Common myeloid progenitor, CD34-positive (primary cell): ENCODE data around the gene GCC1.

Experiments
- CTCF ChIA-PET: fragments of 350-600 bp; sonication (Branson Sonifier 250); formaldehyde crosslinking; loops from one replicate; lab custom pipeline; 2021; ENCODE audit warnings: antibody characterized with exemption; lab: Charles Lee
- POLR2A ChIA-PET: fragments of 350-600 bp; sonication (Branson Sonifier 250); formaldehyde crosslinking; loops from one replicate; lab custom pipeline; 2021; ENCODE audit warnings: antibody characterized with exemption; lab: Charles Lee
- DNase-seq, 3 donors: peaks; one replicate each; pipeline versions ENCODE4 v3.0.0 to v3.0.0-alpha.2; 2013
- H3K27ac ChIP-seq, 2 experiments: 1 replicate in 1 of 2; 2 replicates in 1 of 2; pipeline ENCODE4 v1.7.0; 2013; ENCODE audit warnings: inconsistent platforms in 2 of 2, low read length in 2 of 2, mild to moderate bottlenecking in 2 of 2, low read depth in 1 of 2, moderate library complexity in 1 of 2; ENCODE audit not compliant: severe bottlenecking in 2 of 2, insufficient read depth in 1 of 2, poor library complexity in 1 of 2
- H3K27me3 ChIP-seq, 5 experiments: replicated peaks in 2 of 5; 1 replicate in 3 of 5; 2 replicates in 2 of 5; pipeline versions ENCODE4 v1.6.1 to v1.7.0; 2013; ENCODE audit warnings: low read length in 4 of 5, mild to moderate bottlenecking in 2 of 5, moderate library complexity in 2 of 5, inconsistent platforms in 1 of 5; ENCODE audit not compliant: insufficient read depth in 5 of 5, control insufficient read depth in 4 of 5
- H3K36me3 ChIP-seq, 4 experiments: 1 replicate in 2 of 4; 2 replicates in 2 of 4; pipeline versions ENCODE4 v1.6.1 to v1.7.0; 2013; ENCODE audit warnings: low read length in 3 of 4, control low read depth in 1 of 4, mild to moderate bottlenecking in 1 of 4; ENCODE audit not compliant: control insufficient read depth in 4 of 4, insufficient read depth in 4 of 4
- H3K4me1 ChIP-seq, 4 experiments: 1 replicate in 3 of 4; 2 replicates in 1 of 4; pipeline versions ENCODE4 v1.6.1 to v1.7.1; 2013; ENCODE audit warnings: low read length in 3 of 4, mild to moderate bottlenecking in 3 of 4, control low read depth in 1 of 4, inconsistent platforms in 1 of 4, moderate library complexity in 1 of 4; ENCODE audit not compliant: control insufficient read depth in 4 of 4, insufficient read depth in 4 of 4; ENCODE audit errors: control extremely low read depth in 1 of 4
- H3K4me3 ChIP-seq, 7 experiments: 1 replicate in 4 of 7; 2 replicates in 3 of 7; pipeline versions ENCODE4 v1.5.1 to v1.7.0; 2013; ENCODE audit warnings: mild to moderate bottlenecking in 7 of 7, low read length in 6 of 7, moderate library complexity in 6 of 7, inconsistent platforms in 2 of 7, low read depth in 2 of 7, control low read depth in 1 of 7; ENCODE audit not compliant: insufficient read depth in 4 of 7, control insufficient read depth in 1 of 7; ENCODE audit errors: extremely low read depth in 1 of 7
- H3K9me3 ChIP-seq, 5 experiments: 1 replicate in 4 of 5; 2 replicates in 1 of 5; pipeline versions ENCODE4 v1.6.1 to v1.7.1; 2013; ENCODE audit warnings: low read length in 4 of 5, mild to moderate bottlenecking in 2 of 5, inconsistent platforms in 1 of 5, low read depth in 1 of 5, moderate library complexity in 1 of 5; ENCODE audit not compliant: control insufficient read depth in 4 of 5, insufficient read depth in 2 of 5; ENCODE audit errors: control extremely low read depth in 1 of 5
- WGBS: methylation state at CpG from one replicate; pipeline ENCODE4 v1.1.5; 2013; ENCODE audit not compliant: insufficient coverage; 5-methylcytosine and 5-hydroxymethylcytosine counted together

GCC1 gene

GRCh38 chr7:127589896-127590295, 4.5 kb upstream of the GCC1 start:
- H3K4me1 ChIP-seq = peaks cover 0 to 37% (median 32%) of the 10 kb centered on the region in 4 experiments
- ChIA-PET CTCF (interaction anchor here (2.0 kb wide), 1 partner anchor 65 kb away, joined by 5 read pairs; no protein-coding TSS in a partner anchor), POLR2A (no interaction called here)
- peaks cover 10 to 23% (median 15%) of the 10 kb centered on the region in 4 experiments for H3K36me3 ChIP-seq
- no peaks in the 10 kb centered on the region for H3K9me3 ChIP-seq
- no peaks in the 10 kb centered on the region for H3K27me3 ChIP-seq
- no peak overlapping the region for H3K27ac ChIP-seq
- WGBS = 79% methylated on average over 2 of the region's 3 CpGs
- H3K4me3 ChIP-seq = no peak overlapping the region
- no peak for DNase-seq

GRCh38 chr7:127588697-127589482, 3.5 kb upstream of the GCC1 start:
- ChIA-PET POLR2A (no interaction called here), CTCF (interaction anchor here (1.2 to 2.0 kb wide), 5 partner anchors 12 to 66 kb away, joined by 3 to 11 read pairs (median 5); no protein-coding TSS in a partner anchor)
- Histone ChIP-seq H3K4me3 (peak overlapping the region; percentile 75 to 95 (median 82)), H3K4me1 (peaks cover 1 to 38% (median 34%) of the 10 kb centered on the region in 4 experiments), H3K27me3 (no peaks in the 10 kb centered on the region), H3K36me3 (peaks cover 10 to 23% (median 15%) of the 10 kb centered on the region in 4 experiments), H3K27ac (peak overlapping the region; percentile 37 to 75), H3K9me3 (no peaks in the 10 kb centered on the region)
- DNase-seq = peak; percentile 28 to 52 (median 36)
- WGBS = 17% methylated on average over 32 of the region's 43 CpGs

GRCh38 chr7:127588019-127588696, 2.8 kb upstream of the GCC1 start, which contains the start of gene ARF5:
Gene ARF5 (plus strand): TSS chr7:127588411. CDS start chr7:127588499, 88 bp downstream.
- under 1% methylated on average over 67 of the region's 77 CpGs for WGBS
- H3K27me3 ChIP-seq = no peaks in the 10 kb centered on the region
- ChIA-PET CTCF (interaction anchor here (1.2 to 2.0 kb wide), 6 partner anchors 11 to 121 kb away, joined by 3 to 11 read pairs (median 4); no protein-coding TSS in a partner anchor), POLR2A (no interaction called here)
- peak within 1 kb of the TSS; percentile 37 to 75 for H3K27ac ChIP-seq
- peaks cover 5 to 42% (median 37%) of the 10 kb centered on the region in 4 experiments for H3K4me1 ChIP-seq
- H3K4me3 ChIP-seq = peak within 1 kb of the TSS; percentile 75 to 95 (median 82)
- no peaks in the 10 kb centered on the region for H3K9me3 ChIP-seq
- peak; percentile 81 to 87 (median 87) for DNase-seq
- H3K36me3 ChIP-seq = peaks cover 10 to 30% (median 17%) of the 10 kb centered on the region in 4 experiments

- 49% methylated on average over 17 of the region's 20 CpGs for WGBS
- CTCF ChIA-PET = interaction anchor here (1.2 to 1.4 kb wide), 2 partner anchors 10 to 121 kb away, joined by 3 to 4 read pairs; no protein-coding TSS in a partner anchor
- POLR2A ChIA-PET = no interaction called here
Observed at GRCh38 chr7:127587663-127588018, 2.2 kb upstream of the GCC1 start.

GRCh38 chr7:127586346-127586745, 950 bp upstream of the GCC1 start:
- ChIA-PET POLR2A (no interaction called here), CTCF (interaction anchor here (1.0 to 1.2 kb wide), 2 partner anchors 9 kb away, joined by 3 read pairs; no protein-coding TSS in a partner anchor)
- Histone ChIP-seq H3K4me3 (no peak overlapping the region), H3K36me3 (peaks cover 5 to 43% (median 29%) of the 10 kb centered on the region in 4 experiments), H3K9me3 (no peaks in the 10 kb centered on the region), H3K4me1 (peaks cover 5 to 42% (median 37%) of the 10 kb centered on the region in 4 experiments), H3K27me3 (no peaks in the 10 kb centered on the region), H3K27ac (no peak overlapping the region)
- DNase-seq = no peak
- 100% methylated on average over 2 of the region's 2 CpGs for WGBS

More at GRCh38 chr7:127587663-127588018, 2.2 kb upstream of the GCC1 start:
- peak overlapping the region in 1 of 2 experiments; percentile 75 for H3K27ac ChIP-seq
- H3K4me3 ChIP-seq = peak overlapping the region in 6 of 7 experiments; percentile 71 to 95 (median 80)
- no peak for DNase-seq
- H3K9me3 ChIP-seq = no peaks in the 10 kb centered on the region
- H3K36me3 ChIP-seq = peaks cover 10 to 35% (median 22%) of the 10 kb centered on the region in 4 experiments
- H3K4me1 ChIP-seq = peaks cover 5 to 42% (median 37%) of the 10 kb centered on the region in 4 experiments
- H3K27me3 ChIP-seq = no peaks in the 10 kb centered on the region

- 40% methylated on average over 12 of the region's 12 CpGs for WGBS
- H3K36me3 ChIP-seq = peaks cover 2 to 41% (median 28%) of the 10 kb centered on the region in 4 experiments
- no peak for DNase-seq
- H3K27ac ChIP-seq = peak overlapping the region; percentile 73 to 92
- CTCF ChIA-PET = interaction anchor here (1.2 kb wide), 2 partner anchors 9 to 124 kb away, joined by 3 to 5 read pairs; partner anchors contain the start of gene FSCN3
- no peaks in the 10 kb centered on the region for H3K9me3 ChIP-seq
- H3K4me3 ChIP-seq = peak overlapping the region; percentile 83 to 93 (median 88)
- no peaks in the 10 kb centered on the region for H3K27me3 ChIP-seq
- peaks cover 5 to 41% (median 36%) of the 10 kb centered on the region in 4 experiments for H3K4me1 ChIP-seq
- POLR2A ChIA-PET = interaction anchor here (1.2 kb wide), 1 partner anchor 67 kb away, joined by 3 read pairs; the partner anchor contains the start of gene SND1
Observed at GRCh38 chr7:127584648-127585043, 750 bp downstream of the GCC1 start.
